Measurements from ENCODE around the gene TRIO.

- TF ChIP-seq POLR2AphosphoS5 (IDR thresholded peaks at IDR 0.05; ENCODE audit: borderline replicate concordance, low read depth, low read length) (no peak), EZH2 (IDR thresholded peaks at IDR 0.05) (no peak), FOXP2 (optimal IDR thresholded peaks at IDR 0.05; ENCODE audit: control extremely low read depth, extremely low read length, insufficient read depth) (no peak)
These were observed 66.7 kb downstream of the TRIO start for GRCh38 chr5:14209836-14210235.
